ENCODE measurements around the gene LMBRD1.

LMBRD1 gene

GRCh38 chr6:69719602-69720193 is 77.1 kb downstream of the LMBRD1 start:
- no peak for TF ChIP-seq ZC3H10 (CRISPR knock-in tag; IDR thresholded peaks at IDR 0.05)
- TF ChIP-seq SNAI2 (CRISPR knock-in tag; IDR thresholded peaks at IDR 0.05), result no peak
- TF ChIP-seq TSHZ2 (CRISPR knock-in tag; IDR thresholded peaks at IDR 0.05), result no peak
- TF ChIP-seq ESRRG (CRISPR knock-in tag; IDR thresholded peaks at IDR 0.05), result no peak
- TF ChIP-seq ZFP30 (CRISPR knock-in tag; IDR thresholded peaks at IDR 0.05), result no peak
- no peak for TF ChIP-seq CSRNP3 (CRISPR knock-in tag; IDR thresholded peaks at IDR 0.05)
- TF ChIP-seq PPARA (CRISPR knock-in tag; IDR thresholded peaks at IDR 0.05; ENCODE audit: borderline replicate concordance), result no peak
- no peak for TF ChIP-seq GLIS3 (CRISPR knock-in tag; IDR thresholded peaks at IDR 0.05)
- TF ChIP-seq ZNF8 (CRISPR knock-in tag; IDR thresholded peaks at IDR 0.05), result no peak
- no peak for TF ChIP-seq CREB5 (CRISPR knock-in tag; IDR thresholded peaks at IDR 0.05; ENCODE audit: low read depth)
- no peak for TF ChIP-seq ZNF70 (CRISPR knock-in tag; IDR thresholded peaks at IDR 0.05)
- ATAC-seq, result peak; percentile 84

- no peak for TF ChIP-seq GLIS3 (CRISPR knock-in tag; IDR thresholded peaks at IDR 0.05)
- no peak for TF ChIP-seq RARB (CRISPR knock-in tag; IDR thresholded peaks at IDR 0.05)
- no peak for TF ChIP-seq CSDC2 (CRISPR knock-in tag; IDR thresholded peaks at IDR 0.05)
- TF ChIP-seq CREB5 (CRISPR knock-in tag; IDR thresholded peaks at IDR 0.05; ENCODE audit: low read depth), result no peak
- TF ChIP-seq OSR1 (CRISPR knock-in tag; IDR thresholded peaks at IDR 0.05), result no peak
- no peak for TF ChIP-seq ZFP30 (CRISPR knock-in tag; IDR thresholded peaks at IDR 0.05)
- no peak for TF ChIP-seq PATZ1 (CRISPR knock-in tag; IDR thresholded peaks at IDR 0.05; ENCODE audit: borderline replicate concordance)
- no peak for TF ChIP-seq ARNTL (CRISPR knock-in tag; IDR thresholded peaks at IDR 0.05; ENCODE audit: borderline replicate concordance, low read depth)
- TF ChIP-seq ESRRG (CRISPR knock-in tag; IDR thresholded peaks at IDR 0.05), result no peak
- TF ChIP-seq ZC3H10 (CRISPR knock-in tag; IDR thresholded peaks at IDR 0.05), result no peak
- no peak for TF ChIP-seq TCF4 (CRISPR knock-in tag; IDR thresholded peaks at IDR 0.05; ENCODE audit: borderline replicate concordance)
- TF ChIP-seq ZNF70 (CRISPR knock-in tag; IDR thresholded peaks at IDR 0.05), result no peak
- no peak for TF ChIP-seq ZNF565 (CRISPR knock-in tag; conservative IDR thresholded peaks at IDR 0.05; ENCODE audit: low read depth)
- TF ChIP-seq TSHZ2 (CRISPR knock-in tag; IDR thresholded peaks at IDR 0.05), result no peak
- no peak for TF ChIP-seq TOX (CRISPR knock-in tag; IDR thresholded peaks at IDR 0.05; ENCODE audit: borderline replicate concordance)
- no peak for TF ChIP-seq ZNF8 (CRISPR knock-in tag; IDR thresholded peaks at IDR 0.05)
- no peak for TF ChIP-seq ZFP3 (CRISPR knock-in tag; IDR thresholded peaks at IDR 0.05)
- TF ChIP-seq BACH2 (CRISPR knock-in tag; IDR thresholded peaks at IDR 0.05; ENCODE audit: borderline replicate concordance), result no peak
- TF ChIP-seq PPARA (CRISPR knock-in tag; IDR thresholded peaks at IDR 0.05; ENCODE audit: borderline replicate concordance), result no peak
- no peak for TF ChIP-seq SNAI2 (CRISPR knock-in tag; IDR thresholded peaks at IDR 0.05)
- ATAC-seq, result no peak
Observed at GRCh38 chr6:69706724-69707123, 90.1 kb downstream of the LMBRD1 start.

All from SK-N-SH treated with all-trans-retinoic acid at 6 μM for 48 hours (cell line).